ENCODE measurements around the gene MBTPS1.

The MBTPS1 gene

GRCh38 chr16:84048871-84049270, 67.9 kb downstream of the MBTPS1 start:
- DNase-seq, result no peak

- DNase-seq, result no peak
Observed at GRCh38 chr16:84048270-84048669, 68.5 kb downstream of the MBTPS1 start.

GRCh38 chr16:84047626-84048025, 69.1 kb downstream of the MBTPS1 start:
- no peak for DNase-seq

GRCh38 chr16:84047206-84047605, 69.5 kb downstream of the MBTPS1 start:
- no peak for DNase-seq

GRCh38 chr16:84045818-84046470, 70.8 kb downstream of the MBTPS1 start:
- no peak for DNase-seq

GRCh38 chr16:84045001-84045817, 71.5 kb downstream of the MBTPS1 start:
- DNase-seq, result no peak

- DNase-seq, result no peak
Observed at GRCh38 chr16:84044118-84044488, 72.6 kb downstream of the MBTPS1 start.

- no peak for DNase-seq
Observed at GRCh38 chr16:84043486-84044117, 73.1 kb downstream of the MBTPS1 start.

- DNase-seq, result no peak
Observed at GRCh38 chr16:84042879-84043485, 73.8 kb downstream of the MBTPS1 start.

GRCh38 chr16:84042308-84042878, 74.3 kb downstream of the MBTPS1 start, which contains the start of gene SLC38A8:
Gene SLC38A8, minus strand, starts transcription at chr16:84042795. Its CDS starts 638 bp downstream, at chr16:84042157.
- no peak for DNase-seq

GRCh38 chr16:84041881-84042280, 74.9 kb downstream of the MBTPS1 start:
- DNase-seq, result no peak

- DNase-seq, result no peak
Observed at GRCh38 chr16:84040823-84041820, 75.6 kb downstream of the MBTPS1 start.

GRCh38 chr16:84040226-84040822, 76.4 kb downstream of the MBTPS1 start:
- no peak for DNase-seq

- no peak for DNase-seq
Observed at GRCh38 chr16:84039696-84040095, 77.0 kb downstream of the MBTPS1 start.

- DNase-seq, result no peak
Observed at GRCh38 chr16:84038469-84038868, 78.3 kb downstream of the MBTPS1 start.

- DNase-seq, result no peak
Observed at GRCh38 chr16:84036982-84037425, 79.7 kb downstream of the MBTPS1 start.

- DNase-seq, result no peak
Observed at GRCh38 chr16:84036131-84036530, 80.6 kb downstream of the MBTPS1 start.

GRCh38 chr16:84034516-84034915, 82.2 kb downstream of the MBTPS1 start:
- no peak for DNase-seq

- no peak for DNase-seq
Observed at GRCh38 chr16:84033251-84034195, 83.2 kb downstream of the MBTPS1 start.

Data from NCI-H1930 (cell line).